NCI-H2029 treated with DMSO at 0.1 percent for 48 hours (cell line): ENCODE data around the gene C10orf88.
A peak's percentile ranks its signal among the peaks of the same experiment; 100 is the strongest.

Experiments used
- DNase-seq: peaks from one replicate; lab custom pipeline; 2025; lab: John Stamatoyannopoulos, UW

The C10orf88 gene

DNA sequence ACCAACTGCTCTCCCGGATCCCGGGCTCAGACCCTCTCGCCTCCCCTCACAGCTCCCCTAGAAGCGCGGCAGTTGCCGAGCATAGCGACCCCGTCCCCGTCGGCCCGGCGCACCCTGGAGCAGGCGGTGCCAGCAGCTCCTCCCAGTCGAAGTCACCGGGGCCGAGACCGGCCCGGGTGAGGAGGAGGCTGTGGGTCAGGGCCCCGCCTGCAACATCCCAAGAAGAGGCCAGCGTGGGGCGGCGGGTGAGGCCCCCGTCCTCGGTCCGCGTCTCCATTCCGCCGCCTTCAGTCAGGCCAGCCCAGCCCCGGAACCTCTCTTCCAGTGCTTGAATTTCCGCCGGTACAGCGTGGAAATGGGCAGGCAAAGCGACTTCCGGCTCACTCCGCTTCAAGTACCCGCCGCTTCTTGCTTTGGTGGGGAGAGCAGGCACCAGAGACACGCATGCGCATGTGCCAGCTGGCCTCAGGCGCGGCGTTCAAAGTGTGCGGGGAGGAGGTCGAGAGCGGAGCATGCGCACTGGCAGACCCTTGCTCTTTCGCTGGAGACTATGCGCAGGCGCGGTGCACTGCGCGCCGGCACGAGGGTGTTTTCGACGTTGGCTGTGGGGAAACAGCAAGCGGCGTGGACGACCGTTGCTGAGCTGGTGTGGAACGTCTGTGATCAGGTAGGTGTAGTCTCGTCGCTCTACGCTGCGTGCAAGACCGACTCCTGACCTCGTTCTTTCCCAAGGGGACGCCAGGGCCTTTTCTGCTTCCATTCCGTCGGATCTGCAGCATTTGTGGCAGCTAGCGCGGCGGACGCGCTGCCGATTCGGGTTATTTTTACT lies at the start of gene C10orf88:
Gene C10orf88 (minus strand): TSS at position 326 of the 829 bp plus-strand sequence. CDS start 49 bp downstream, at position 277.
- peak; percentile 90 for DNase-seq

- DNase-seq: no peak
These were observed 47.3 kb upstream of the C10orf88 start for GRCh38 chr10:123001370-123001769.

DNA sequence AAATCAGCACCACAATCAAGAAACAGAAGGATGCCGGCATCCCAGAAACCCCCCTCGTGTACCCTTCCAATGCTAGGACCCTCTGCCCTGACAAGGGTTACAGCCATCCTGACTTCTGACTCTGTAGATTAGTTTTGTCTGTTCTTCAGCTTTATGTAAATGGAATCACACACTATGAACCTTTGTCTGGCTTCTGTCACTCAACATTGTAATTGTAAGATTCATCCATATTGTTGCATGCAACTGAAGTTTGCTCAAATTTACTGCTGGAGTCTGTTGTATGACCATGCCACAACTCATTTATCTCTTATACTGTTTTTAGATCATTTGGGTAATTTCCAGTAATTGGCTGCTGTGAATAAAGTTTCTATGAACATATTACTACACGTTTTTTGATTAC lies 46.1 kb upstream of the C10orf88 start:
- DNase-seq: no peak

DNA sequence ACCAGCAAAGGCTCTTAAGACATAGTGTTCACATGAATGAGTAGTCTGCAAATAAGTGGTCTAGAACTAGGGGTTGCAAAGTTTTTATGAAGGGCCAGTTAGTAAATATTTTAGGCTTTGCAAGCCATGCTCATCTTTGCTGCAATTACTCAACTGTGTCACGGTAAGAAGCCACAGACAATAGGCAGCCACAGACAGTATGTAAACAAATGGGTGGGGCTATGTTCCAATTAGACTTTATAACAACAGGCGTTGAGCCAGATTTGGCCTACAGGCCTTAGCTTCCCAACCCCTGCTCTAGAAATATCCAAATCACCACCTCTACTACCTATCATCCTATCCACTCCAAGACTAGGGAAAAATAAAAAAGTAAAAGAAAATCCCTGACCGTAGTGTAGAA lies 45.3 kb upstream of the C10orf88 start:
- peak; percentile 55 for DNase-seq

DNA sequence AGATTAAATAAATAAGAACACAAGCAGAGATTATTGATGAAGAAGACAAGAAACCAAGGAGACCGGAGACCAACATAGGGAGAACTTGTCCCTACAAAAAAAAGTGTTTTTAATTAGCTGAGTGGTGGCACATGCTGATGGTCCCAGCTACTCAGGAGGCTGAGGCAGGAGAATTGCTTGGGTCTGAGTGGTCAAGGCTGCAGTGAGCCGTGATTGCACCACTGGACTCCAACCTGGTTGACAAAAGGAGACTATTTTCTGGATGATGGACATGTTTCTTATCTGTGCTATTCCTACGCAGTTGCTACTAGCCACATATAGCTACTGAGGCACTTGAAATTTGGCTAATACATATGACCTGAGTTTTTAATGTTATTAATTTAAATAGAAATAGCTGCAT lies 44.9 kb upstream of the C10orf88 start:
- DNase-seq: no peak

GRCh38 chr10:122998360-122998917 lies 44.4 kb upstream of the C10orf88 start:
- no peak for DNase-seq

GRCh38 chr10:122997864-122998263 lies 43.8 kb upstream of the C10orf88 start:
- no peak for DNase-seq

DNA sequence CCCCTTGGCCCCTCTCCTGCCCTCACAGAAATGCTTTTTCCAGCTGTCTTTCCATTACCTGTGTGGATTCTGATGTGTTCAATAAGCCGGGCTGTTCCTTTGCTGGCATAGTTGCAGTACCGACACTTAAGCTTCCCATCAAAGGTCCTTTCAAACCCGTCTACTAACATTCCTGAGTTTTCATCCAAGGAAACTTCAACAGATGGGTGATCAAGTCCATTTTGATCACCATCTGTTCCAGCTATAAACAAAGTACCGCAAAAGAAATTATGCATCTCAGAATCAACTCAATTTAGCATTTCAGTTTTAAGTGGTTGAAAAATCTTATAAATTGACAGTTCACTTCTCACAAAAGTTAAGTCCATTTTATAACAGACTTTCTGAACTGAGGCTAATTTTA lies 41.9 kb upstream of the C10orf88 start:
- DNase-seq: no peak

- DNase-seq: no peak
These were observed 39.8 kb upstream of the C10orf88 start for GRCh38 chr10:122993797-122994336.

- DNase-seq: no peak
These were observed 38.1 kb upstream of the C10orf88 start for GRCh38 chr10:122992031-122992585.

- no peak for DNase-seq
These were observed 36.3 kb upstream of the C10orf88 start for GRCh38 chr10:122990278-122990677.

DNA sequence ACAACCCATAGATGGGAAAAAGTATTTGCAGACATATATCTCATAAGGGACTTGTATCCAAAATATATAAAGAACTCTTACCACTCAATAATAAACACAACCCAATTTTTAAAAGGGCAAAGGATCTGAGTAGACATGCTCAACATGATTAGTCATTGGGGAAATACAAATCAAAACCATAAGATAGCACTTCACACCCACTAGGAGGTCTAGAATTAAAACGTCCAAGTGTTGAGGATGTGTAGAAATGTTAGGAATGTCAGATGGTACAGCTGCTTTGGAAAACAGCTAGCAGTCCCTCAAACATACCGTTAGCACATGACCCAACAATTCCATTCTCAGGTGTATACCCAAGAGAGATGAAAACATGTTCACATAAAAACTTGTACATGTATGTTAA lies 34.5 kb upstream of the C10orf88 start:
- DNase-seq: no peak

- DNase-seq: no peak
These were observed 32.3 kb upstream of the C10orf88 start for GRCh38 chr10:122986335-122986734.

DNA sequence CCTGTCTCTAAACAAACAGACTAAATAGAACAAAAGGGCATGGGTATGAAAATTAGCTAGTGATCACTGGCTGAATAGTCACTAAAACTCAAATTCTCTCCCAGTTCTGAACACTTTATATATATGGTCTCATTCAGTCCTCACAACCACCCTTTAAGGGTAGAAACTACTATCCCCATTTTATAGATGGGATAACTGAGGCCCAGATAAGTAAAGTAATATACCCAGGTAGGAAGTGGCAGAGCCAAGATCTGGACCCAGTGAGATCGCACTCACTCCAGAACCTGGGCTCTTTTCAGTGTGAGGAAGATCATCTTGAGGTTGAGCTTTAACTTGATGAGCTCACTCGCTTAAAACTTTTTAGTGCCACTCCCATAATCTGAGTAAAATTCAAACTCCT lies 30.7 kb upstream of the C10orf88 start:
- no peak for DNase-seq

DNA sequence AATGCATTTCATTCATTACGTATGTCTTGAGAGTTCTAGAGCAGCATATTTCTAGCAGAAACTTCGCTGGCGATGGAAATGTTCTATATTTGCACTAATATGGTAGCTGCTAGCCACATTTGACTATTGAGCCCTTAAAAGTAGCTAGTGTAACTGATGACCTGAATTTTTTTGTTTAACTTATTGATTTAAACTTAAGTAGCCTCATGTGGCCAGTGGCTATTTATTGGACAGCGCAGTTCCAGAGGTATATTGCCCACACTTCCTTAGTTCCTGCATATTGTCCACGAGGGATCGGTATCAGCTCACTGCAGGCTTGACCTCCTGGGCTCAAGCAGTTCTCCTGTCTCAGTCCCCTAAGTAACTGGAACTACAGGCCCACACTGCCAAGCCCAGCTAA lies 29.9 kb upstream of the C10orf88 start:
- DNase-seq: no peak

- DNase-seq: no peak
These were observed 27.0 kb upstream of the C10orf88 start for GRCh38 chr10:122981066-122981464.

- DNase-seq: peak; percentile 30
These were observed 26.4 kb upstream of the C10orf88 start, which contains the start of gene PSTK for GRCh38 chr10:122980209-122981065. TSS of gene PSTK (plus strand) at chr10:122980401. CDS start at chr10:122980480, 79 bp downstream.

DNA sequence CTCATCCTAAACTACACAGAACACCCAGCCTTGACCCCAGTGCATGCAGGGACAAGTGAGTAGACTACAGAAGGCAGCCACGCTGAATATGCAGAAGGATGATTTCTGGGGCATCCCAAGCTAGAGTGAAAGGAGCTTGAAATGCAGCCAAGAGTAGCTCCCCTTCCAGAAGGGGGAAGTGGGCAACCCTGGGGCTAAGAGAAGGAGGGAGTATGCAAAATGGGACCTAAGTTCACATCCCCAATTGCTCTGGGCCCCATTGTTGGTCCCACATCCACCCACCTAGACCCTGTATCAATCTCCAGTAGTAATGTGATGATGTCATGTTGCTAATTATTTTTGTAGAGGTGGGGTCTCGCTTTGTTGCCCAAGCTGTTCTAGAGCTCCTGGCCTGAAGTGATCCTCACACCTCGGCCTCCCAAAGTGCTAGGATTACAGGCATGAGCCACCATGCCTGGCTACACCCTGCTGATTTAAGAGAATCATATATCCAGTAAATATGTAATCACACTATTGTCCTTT lies 20.6 kb upstream of the C10orf88 start:
- DNase-seq: no peak

GRCh38 chr10:122974023-122974422 lies 20.0 kb upstream of the C10orf88 start:
- no peak for DNase-seq

DNA sequence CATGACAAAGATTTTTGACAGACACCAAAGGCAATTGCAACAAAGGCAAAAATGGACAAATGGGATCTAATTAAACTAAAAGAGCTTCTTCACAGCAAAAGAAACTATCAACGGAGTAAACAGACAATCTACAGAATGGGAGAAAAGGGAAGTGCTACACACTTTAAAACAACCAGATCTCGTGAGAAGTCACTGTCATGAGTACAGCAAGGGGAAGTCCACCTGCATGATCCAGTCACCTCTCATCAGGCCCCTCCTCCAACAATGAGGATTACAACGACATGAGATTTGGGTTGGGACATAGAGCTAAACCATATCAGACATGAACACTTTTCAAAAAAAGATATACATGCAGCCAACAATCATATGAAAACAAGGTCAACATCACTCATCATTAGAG lies 14.7 kb upstream of the C10orf88 start:
- no peak for DNase-seq

GRCh38 chr10:122966879-122967278 lies 12.9 kb upstream of the C10orf88 start:
- no peak for DNase-seq

- DNase-seq: no peak
These were observed 8.4 kb upstream of the C10orf88 start for GRCh38 chr10:122962405-122962804.
